OCI-M2 (cell line): ENCODE results near the gene BMPR1A.
"Not testable (repeated sequence)": the region's sequence is repeated elsewhere in the genome, so short reads cannot be mapped to it uniquely, and the experiment has no call there.

ENCODE experiments used
- DNase-seq: peaks from one replicate; lab custom pipeline; 2025; ENCODE audit not compliant: unreplicated experiment; lab: John Stamatoyannopoulos, UW

The BMPR1A gene

GRCh38 chr10:86729677-86730076 lies 26.7 kb upstream of the BMPR1A start:
- no peak for DNase-seq

DNA sequence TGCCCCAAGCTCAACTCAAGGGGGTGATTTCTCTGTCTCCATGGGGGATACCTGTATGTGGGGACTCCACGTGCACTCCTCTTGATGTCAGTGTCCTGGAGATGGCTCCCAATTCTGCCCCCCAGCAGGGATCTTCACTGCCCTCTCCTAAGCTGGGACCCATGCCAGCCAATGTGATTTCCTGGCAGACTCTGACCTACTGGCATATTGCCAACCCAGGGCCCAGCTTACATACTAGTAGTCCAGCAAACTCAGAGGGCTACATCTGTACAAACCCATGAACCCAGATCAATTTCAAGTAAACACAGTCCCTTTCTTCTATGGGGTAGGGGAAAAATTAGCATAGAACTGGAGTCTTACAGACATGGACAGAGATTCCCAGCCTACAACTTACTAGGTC lies 26.2 kb upstream of the BMPR1A start:
- no peak for DNase-seq

DNA sequence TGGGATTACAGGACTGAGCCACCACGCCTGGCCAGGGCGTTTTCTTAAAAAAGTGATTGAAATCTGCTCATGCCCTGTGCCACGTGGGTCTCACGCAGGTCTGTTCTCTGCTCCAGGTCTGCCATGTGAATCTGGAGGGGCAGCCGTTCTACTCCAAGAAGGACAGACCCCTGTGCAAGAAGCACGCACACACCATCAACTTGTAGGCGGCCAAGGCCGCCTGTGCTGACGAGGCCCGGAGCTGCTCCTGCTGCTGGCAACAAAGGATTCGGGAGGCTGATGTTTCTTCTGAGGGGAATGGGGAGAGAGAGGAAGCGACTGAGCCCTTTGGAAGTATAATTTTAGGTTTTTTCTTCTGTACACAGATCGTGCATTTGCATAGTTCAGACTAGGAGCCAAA lies 23.6 kb upstream of the BMPR1A start:
- no peak for DNase-seq

- no peak for DNase-seq
These were observed 23.2 kb upstream of the BMPR1A start for GRCh38 chr10:86733260-86733671.

- no peak for DNase-seq
These were observed 22.0 kb upstream of the BMPR1A start for GRCh38 chr10:86734207-86734988.

GRCh38 chr10:86735278-86735677 lies 21.1 kb upstream of the BMPR1A start:
- not testable (repeated sequence) for DNase-seq

DNA sequence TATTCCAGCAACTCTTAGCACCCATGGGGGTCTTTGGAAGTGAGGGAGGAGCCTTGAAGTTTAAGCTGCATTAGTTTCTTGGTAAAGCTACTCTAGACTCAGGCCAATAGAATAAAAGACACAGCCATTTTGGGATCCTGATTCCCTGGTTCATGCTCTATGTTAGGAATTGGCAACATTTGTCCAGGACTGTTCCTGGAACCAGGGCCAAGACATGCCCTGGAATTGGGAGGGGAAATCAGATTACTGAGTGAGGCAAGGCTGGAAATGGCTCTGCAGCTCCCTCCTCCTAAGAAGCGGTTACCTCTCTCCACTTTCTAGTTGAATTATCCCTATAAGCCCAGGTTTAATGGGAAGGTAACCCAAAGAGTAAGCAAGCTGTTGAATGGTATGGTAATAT lies 14.2 kb upstream of the BMPR1A start:
- DNase-seq = no peak

GRCh38 chr10:86744067-86744725 lies 12.2 kb upstream of the BMPR1A start:
- no peak for DNase-seq

GRCh38 chr10:86747796-86748581 lies 8.4 kb upstream of the BMPR1A start:
- no peak for DNase-seq

- no peak for DNase-seq
These were observed 6.6 kb upstream of the BMPR1A start for GRCh38 chr10:86749854-86750253.

GRCh38 chr10:86751477-86751876 lies 4.9 kb upstream of the BMPR1A start:
- no peak for DNase-seq

- no peak for DNase-seq
These were observed 4.1 kb upstream of the BMPR1A start for GRCh38 chr10:86752311-86752710.

- DNase-seq = no peak
These were observed 3.4 kb upstream of the BMPR1A start for GRCh38 chr10:86753051-86753450.

GRCh38 chr10:86753638-86754434 lies 2.6 kb upstream of the BMPR1A start:
- no peak for DNase-seq

GRCh38 chr10:86755454-86755739 lies 1.0 kb upstream of the BMPR1A start:
- DNase-seq = no peak

DNA sequence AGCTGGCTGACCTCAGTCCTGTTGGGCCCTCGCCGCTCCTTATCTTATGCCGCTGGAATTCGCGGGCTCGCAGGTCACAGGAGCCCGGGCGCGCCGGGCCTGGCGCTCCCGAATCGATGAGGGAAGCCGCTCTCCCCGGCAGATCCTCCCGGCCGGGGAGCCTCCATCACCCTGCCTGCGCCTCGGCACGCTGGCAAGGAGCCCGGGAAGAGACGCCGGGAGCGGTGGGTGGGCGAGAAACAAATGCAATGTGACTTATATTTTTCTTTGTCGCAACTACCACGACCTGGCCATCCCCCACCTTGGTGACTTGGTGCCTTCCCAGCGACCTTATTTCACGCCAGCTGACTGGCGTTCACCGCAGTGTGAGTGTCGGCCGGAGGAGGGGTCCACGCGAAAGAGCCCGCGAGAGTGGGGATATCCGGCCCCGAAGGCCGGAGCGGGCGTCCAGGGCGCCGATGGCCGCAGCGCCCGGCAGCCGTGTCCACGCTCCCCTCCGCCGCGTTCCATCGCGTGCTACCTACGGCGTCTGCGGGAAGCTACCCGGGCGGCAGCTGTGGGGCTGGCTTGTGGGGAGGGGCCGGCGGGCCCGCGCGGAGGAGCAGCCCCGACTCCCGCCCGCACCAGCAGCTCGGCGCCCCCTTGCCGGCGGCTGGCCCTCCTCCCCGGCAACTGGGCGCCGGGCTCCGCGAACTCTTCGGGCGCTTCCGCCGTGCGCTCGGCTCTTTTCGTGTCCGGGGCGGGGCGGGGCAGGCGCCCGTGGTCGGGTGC lies 494 bp upstream of the BMPR1A start:
- DNase-seq = no peak

- DNase-seq = no peak
These were observed 924 bp downstream of the BMPR1A start for GRCh38 chr10:86757113-86757972.

GRCh38 chr10:86758189-86759072 lies 2.0 kb downstream of the BMPR1A start:
- no peak for DNase-seq
